HG03457 (cell line): ENCODE results near the gene GOLPH3.
"Not testable (repeated sequence)": the region's sequence is repeated elsewhere in the genome, so short reads cannot be mapped to it uniquely, and the experiment has no call there.

Source experiments
- ATAC-seq: cut with Tn5 transposase; IDR thresholded peaks from one replicate; pipeline ENCODE4 v1.9.1; 2021; ENCODE audit warnings: moderate number of reproducible peaks; ENCODE audit not compliant: unreplicated experiment

The GOLPH3 gene

DNA sequence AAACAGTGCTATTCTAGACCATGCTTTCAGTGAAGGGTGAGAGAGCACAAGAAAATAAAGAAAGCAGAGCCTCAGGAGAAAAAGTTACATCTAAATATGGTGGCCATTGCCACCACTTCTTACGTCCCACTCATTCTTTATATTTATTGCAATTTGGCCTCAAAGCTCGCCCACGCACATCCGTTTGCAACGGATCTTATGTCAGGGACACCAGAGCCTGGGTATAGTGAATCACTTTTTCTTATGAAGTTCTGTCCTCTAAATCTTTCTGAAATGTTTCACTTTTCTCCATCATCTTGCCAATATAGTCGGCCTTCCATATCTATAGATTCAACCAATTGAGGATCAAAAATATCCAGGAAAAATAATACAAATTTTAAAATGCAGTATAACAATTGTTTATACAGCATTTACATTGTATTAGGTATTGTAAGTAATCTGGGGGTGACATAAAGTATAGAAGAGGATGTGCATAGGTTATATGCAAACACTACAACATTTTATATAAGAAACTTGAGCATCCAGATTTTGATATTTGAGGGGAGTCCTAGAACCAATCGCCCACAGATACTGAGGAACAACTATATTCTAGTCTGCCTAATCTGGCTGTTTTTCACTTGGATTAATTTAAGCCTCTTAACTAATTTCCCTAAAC lies 35.2 kb downstream of the GOLPH3 start:
- no peak for ATAC-seq

DNA sequence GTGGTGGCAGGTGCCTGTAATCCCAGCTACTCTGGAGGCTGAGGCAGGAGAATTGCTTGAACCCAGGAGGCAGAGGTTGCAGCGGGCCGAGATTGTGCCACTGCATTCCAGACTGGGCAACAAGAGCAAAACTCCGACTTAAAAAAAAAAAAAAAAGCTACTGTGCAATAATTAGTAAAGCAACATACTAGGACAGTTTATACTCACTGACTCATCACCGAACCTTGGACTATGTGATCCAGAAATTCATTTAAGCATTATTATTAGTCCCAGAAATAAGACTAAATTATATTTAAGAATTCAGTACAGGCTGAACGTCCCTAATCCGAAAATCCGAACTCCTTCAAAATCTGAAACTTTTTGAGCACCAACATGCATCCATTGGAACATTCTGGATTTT lies 37.8 kb downstream of the GOLPH3 start:
- ATAC-seq, result no peak

DNA sequence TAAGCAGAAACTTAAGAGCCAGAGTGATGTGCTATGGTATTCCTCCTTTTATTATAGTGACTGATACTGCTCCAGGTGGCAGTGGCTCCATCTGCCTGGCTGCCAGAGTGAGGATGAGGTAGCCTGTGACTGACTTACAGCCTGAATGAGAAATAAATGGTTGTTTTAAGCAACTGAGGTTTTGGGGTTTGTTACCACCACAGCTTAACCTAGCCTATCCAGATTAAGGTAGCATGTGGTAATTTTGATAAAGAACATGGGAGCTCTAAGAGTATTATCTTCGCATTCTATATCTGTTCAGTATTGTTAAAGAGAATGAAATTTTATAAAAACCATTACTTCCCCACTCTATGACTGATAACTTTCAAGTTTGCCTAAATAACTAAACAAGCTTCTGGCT lies 39.0 kb downstream of the GOLPH3 start:
- ATAC-seq, result no peak

DNA sequence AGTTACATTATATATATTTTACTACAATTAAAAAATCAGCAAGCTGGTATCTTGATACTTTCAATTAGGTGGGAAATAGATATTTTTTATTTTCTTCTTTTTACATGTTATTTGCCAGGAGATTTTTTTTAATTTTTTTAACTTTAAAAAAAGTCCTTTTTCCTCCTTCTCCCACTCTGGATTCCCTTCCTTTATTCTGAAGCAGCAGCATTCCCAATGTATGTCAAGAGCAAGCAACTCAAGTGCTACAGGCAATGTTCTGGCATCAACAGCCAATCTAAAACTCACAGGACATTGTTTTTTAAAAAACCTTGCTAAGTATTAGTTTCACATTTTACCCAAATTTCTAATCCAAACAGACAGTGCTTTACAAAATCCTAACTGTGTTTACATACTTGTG lies 41.4 kb downstream of the GOLPH3 start:
- no peak for ATAC-seq

DNA sequence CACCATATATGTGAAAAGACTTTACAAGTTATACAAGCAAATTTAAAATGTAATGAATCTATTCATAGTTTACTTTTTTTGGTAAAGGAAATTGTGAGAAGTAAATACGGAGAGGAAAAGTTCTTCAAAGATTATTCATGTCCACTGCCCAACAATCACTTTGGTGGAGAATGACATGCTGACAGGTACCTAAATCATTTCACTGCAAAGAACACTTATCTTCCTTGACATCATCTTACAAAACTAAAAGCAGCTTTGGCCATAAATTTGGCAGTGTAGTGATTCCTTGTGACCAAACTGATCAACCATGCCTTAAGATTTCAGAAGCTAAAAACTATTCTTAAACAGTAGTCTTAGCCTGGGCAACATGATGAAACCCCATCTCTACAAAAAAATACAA lies 42.5 kb downstream of the GOLPH3 start:
- no peak for ATAC-seq

DNA sequence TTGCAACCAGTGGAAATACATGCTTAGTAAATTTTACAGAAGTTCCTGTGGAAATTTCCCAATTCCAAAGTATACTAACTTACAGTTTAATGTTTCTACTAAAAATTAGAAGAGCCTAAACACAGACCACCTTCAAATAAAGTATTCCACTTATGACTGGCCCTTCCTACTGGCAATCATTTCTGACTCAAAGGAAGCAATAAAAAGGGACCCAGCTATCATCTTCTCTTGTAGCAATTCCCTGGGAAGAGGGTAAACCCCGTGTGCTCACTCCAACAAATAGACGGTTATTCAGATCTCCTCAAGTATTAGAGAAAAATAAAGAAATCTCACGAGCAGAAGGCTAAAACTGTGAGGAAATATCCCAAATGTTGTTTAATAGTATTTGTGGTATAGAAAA lies 43.3 kb downstream of the GOLPH3 start:
- ATAC-seq, result no peak

DNA sequence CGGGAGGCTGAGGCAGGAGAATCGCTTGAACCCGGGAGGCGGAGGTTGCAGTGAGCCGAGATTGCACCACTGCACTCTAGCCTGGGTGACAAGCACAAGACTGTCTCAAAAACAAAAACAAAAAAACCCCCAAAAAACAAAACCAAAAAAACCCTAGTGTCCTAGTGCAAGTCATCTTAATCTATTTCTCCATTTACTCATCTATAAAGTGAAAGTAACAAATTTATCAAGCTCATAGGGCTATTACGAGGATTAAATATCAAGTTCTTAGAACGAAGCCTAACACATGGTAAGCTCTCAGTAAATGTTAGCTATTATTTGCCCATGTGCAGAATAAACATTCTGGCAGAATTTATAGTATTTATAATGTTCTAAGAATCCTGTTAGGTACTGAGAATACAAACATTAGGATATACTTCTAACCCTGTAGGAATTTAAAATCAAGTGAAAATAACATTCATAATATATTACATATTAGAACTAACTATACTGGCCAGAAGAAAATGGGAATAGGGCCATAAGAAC lies 45.0 kb downstream of the GOLPH3 start:
- no peak for ATAC-seq

DNA sequence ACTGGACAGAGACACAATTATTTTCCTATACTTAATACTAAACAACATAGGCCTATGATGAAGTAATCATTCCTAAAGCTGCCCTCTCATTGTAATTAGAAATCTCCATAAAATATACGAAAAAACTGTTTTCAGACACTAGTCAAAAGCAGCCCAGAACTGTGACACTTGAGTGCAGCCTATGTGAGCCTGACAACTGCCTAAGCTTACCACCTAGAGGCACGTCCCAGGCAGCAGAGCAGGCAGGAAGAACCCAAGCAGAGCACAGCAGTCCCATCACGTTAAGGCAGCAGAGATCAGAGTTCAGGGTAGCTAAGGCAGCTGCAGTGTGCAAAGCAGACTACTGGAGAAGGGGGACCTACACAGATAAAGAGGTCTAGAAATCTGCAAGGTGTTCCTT lies 46.4 kb downstream of the GOLPH3 start:
- ATAC-seq, result no peak

DNA sequence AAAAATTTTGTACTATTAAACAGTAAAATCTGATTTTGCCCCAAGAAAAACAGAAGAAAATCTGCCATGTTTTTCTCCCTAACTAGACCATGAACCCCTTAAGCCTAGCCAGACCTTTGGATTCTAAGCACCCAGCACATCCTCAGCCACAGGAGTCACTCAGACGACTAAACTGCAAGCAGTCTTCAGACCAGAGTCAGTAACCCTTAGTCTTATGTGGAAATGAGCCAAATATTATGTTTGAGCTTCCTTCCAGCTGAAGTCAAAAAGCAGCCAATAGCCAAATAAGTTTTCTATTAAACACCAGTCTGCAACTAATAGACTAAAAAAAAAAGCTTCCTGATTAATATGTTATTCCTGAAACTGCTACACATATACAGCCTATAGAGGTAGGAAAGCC lies 47.4 kb downstream of the GOLPH3 start:
- ATAC-seq, result no peak

DNA sequence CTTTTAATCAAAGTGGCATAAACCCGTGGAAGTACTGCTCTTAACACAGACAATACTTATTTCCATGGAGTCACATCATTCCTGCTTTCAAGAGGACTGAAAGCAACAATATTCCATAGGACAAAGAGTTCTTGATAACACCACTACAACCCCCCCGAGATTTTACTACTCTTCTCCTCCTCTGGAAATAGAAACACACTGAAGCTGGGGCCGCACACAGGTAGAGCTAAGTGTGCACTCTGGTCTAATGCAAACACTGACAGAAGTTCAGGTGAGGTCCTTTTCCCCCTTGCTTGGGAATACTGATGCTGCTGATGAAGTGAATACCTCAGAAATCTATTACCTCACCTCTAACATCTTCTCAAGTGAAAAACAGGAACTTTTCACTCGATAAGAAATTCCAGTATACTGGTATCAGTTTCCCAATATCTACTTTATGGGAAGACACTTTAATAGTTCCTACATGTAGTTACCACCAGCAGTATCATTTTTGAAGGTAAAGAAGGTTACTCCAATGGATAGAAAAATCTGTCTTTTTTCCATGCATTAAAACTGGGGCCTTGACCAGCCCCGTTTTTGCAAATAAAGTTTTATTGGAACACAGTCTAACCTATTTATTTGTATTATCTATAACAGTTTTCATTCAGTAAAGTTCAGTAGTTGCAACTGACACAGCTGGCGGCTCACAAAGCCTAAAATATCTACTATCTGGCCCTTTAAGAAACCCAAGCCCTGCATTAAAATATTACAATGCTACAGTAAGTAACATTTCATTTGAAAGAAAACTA lies 50.0 kb downstream of the GOLPH3 start:
- ATAC-seq, result no peak

DNA sequence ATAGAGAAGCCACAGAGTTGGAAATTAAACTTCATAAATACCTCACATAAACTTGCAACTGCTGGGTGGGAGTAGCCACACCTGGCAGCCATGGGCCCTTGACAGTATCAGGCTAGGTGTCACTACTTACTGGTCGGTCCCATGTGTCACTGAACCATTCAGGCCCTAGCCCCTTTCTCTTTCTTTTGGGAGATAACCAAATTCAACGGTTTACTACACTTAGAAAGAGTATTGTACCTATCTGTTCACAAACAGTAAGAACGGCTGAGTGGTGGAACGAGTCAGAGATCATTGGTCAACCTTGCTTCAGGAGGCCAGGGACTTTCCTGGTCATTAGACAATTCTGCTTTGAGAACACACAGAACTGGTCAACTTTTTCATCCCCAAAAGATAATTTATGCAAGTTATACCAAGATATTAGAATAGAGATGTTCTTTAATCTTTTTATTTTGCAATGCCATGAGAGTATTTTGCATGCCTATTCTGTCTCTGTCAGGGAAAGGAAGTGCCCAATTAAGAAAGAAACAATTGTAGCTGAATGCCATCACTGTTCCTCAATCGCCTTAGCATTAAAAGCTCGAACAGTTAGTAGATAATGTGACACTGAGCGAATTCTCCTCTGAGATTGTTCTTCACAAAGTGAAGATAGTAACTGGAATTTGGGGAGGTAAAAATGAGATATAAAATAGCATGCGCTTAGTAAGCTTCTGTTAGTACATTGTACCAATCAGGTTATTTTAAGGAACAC lies 50.9 kb downstream of the GOLPH3 start:
- ATAC-seq, result no peak

DNA sequence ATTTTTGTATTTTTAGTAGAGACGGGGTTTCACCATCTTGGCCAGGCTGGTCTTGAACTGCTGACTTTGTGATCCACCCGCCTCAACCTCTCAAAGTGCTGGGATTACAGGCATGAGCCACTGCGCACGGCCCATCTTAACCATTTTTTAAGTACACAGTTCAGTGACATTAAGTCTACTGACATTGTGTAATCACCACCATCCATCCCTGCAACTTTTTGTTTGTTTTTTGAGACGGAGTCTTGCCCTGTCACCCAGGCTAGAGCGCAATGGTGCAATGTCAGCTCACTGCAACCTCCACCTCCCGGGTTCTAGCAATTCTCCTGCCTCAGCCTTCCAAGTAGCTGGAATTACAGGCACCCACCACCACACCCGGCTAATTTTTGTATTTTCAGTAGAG lies 55.2 kb downstream of the GOLPH3 start:
- ATAC-seq, result not testable (repeated sequence)

DNA sequence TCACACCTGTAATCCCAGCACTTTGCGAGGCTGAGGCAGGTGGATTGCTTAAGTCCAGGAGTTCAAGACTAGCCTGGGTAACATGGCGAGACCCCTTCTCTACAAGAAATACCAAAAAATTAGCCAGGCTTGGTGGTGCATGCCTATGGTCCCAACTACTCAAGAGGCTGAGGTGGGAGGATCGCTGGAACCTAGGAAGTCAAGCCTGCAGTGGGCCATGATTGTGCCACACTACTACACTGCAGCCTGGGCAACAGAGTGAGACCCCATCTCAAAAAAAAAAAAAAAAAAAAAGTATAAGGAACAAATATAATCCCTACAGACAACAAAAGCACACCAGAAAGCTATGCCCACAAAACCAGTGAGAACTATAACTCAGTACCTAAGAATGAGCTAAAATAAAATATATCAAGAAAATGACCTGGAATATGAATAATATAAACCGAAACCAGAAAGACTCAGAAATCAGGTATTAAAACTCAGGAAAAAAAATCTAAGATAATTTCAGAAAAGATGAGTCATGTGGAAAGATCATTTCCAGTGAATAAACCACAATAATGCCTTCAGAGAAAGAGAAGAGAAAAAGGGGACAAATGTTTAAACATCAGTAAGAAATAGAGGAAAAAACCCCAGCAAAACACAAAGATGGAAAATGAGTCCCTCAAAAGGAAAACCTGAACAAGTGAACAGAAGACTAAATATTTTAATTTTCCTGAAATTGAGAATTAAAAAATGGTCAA lies 57.4 kb downstream of the GOLPH3 start:
- no peak for ATAC-seq

DNA sequence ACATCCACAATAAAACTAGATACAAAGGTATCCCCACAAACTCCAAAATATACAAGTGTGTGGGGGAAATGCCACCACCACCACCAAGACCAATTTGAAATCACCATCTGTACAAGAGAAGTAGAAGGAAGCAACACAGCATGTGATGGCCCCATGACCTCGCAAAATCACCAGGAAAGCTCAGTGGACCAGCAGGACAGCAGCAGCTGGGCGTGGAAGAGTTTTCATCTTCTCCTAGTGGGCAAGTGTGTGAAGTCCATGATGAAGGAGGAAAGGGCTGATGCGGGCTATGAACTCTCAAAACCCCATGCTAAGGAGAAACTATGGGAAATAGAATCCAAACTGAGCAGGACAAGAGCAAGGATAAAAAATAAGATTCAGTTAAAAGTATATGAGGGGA lies 58.1 kb downstream of the GOLPH3 start:
- no peak for ATAC-seq

DNA sequence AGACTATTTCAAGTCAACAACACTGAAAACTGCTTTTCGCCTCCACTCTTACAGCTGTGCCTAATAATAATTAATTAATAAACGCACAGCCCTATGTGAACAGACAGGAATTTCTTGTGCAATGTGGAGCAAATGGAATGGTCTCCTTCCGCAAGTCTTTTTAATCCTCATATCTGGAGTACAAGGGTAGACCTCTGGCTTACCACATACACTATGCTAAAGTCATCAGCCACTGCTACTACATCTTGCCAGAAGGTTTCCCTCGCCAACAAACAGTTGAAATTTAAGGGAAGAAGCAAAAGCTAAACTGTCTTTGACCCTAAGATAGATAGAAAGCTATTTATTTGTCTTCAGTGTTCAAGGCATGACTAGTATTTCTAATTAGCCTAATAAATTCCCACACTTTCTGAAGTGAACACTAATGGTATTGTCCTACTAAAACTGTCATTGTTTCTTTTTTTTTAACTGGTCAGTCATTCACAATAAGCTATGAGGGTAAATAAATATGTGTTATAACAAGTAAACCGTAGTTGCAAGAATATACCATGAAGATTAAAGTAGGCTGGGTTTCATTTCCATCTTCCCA lies 63.9 kb downstream of the GOLPH3 start:
- no peak for ATAC-seq

DNA sequence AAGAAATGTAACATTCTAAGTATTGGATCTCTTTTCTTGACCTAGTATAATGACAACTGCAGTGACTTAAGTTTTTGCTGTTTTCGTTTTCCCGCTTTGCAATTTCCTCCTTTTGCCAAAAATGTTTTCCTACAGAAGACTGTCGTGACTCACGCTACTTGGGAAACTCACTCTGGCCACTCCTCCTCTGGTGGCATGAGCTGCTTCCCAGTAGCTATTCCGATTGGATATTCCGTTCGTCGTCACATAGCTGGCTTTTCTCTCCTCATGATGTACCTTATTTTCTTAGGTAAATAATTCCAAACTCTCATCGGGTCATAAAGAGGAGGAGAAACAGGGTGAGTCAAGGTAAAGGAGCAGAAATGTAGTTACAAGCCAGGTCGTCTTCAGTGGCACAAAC lies 64.9 kb downstream of the GOLPH3 start:
- no peak for ATAC-seq

DNA sequence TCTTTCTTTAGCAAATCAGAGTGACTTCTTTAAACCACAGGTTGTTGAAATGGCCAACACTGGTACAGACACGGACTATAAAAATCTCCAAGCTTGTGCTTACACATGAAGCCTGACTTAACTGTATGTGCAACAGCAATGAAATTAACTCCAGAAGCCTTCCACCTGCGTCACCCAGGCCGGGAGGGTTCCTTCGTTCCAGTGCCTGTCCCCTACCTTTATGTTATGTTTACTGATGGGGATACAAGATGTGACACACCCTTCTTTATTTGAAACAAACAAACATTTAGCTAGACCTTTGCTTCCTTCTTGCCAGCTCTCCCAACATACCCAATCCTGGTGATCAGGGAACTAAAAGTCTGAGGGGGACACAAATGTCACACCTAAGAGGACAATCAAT lies 66.0 kb downstream of the GOLPH3 start:
- no peak for ATAC-seq

DNA sequence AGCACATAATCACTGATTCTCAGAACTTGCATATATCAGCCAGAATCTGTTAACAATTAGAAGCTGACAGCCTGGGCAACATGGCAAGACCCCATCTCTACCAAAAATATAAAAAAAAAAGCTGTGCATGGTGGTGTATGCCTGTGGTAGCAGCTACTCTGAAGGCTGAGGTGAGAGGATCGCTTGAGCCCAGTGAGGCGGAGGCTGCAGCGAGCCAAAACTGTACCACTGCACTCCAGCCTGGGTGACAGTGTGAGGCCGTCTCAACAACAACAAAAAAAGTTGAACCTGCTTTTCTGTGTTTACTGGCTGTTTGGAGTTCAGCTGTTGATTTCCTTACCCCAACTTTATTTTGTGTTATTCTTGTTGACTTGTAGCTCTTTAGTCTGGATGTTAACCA lies 66.8 kb downstream of the GOLPH3 start:
- ATAC-seq, result no peak

DNA sequence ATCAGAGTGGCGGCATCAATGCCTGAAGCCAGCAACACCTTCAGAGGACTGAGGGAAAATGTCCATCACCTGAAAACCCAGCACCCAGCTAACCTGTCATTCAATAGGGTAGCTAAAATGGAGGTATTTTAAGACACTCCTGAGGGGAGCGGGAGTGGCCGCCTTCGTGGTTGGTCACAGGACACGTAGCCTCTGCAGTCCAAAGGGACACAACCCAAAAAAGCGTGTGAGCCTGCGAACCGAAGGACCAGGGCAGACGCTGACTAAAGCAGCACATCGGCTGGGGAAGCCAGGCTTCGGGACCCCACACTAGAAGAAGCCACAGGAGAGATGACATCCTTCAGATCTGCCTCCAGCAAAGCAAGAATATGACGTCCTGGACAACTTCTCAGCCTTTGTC lies 70.6 kb downstream of the GOLPH3 start:
- no peak for ATAC-seq

DNA sequence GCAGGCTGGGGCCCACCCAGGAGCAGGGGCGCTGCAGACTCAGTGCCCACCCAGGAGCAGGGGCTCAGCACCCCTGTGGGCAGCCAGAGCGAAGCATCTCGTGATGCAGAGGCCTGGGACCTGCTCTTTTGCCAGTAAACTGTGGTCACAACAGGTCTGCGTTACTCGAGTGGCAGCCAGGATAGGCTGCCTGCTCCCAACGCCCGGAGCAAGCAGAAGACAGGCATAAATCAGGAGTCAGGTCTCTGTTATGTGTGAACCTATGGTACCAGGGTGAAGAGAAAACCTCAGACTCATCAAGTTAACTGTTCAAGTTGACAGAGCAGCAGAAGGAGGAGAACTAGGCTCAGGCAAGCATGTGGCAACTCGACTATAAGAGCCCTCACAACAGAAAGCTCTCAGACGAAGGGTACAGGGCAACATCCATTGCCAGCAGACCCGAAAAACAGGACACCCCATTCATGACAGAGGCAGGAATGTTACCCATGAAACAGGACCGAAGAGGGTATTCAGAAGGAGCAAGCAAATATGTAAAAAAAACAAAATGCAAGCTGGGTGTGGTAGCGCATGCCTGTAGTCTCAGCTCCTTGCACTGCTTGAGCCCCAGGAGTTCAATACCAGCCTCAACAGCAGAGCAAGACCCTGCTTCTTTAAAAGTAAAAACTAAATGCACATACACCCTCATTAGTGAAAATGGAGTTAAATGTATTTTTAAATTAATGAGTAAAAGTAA lies 71.7 kb downstream of the GOLPH3 start:
- ATAC-seq, result no peak
